Measurements from ENCODE around the gene FHIT.

Gene FHIT

GRCh38 chr3:60386306-60386705 is 864.9 kb downstream of the FHIT start:
- no peak for DNase-seq

DNA sequence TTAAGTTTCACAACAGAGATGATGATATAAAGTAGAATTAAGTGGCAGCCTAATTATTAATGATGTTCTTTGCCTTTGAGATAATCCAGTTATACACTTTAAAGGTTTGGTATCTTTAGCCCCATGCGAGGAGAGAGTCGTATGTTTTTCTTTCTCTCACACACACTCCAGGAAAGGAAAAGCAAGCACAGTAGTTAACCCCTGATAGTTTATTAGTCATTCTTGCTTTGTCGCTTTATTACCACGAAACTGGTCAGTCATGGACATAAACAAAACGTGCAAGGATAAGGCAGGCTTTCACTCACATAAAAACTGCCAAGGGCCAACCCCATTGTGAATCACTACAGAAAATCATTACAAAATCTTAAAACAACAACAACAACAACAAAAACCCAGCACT is 866.9 kb downstream of the FHIT start:
- DNase-seq: no peak

- no peak for DNase-seq
These were observed 867.9 kb downstream of the FHIT start for GRCh38 chr3:60383345-60383744.

- DNase-seq: no peak
These were observed 884.8 kb downstream of the FHIT start for GRCh38 chr3:60366486-60366885.

DNA sequence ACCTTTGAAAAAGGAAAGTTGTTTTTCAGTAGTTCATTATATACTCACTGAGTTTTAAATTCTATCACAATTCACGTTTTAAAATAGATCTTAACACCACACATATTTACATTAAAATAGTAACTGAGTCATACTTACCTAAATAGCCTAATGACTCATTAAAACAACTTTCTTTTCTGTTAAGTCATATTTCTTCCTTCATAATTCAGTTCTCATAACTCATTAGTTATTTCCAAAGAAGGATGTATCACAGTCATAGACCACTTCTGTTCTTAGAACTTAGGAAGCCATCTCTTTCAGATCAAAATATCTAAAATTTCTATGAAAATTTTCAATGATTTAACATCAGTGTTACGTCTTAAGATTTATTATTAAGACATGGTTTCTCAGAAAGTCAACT is 885.9 kb downstream of the FHIT start:
- no peak for DNase-seq

DNA sequence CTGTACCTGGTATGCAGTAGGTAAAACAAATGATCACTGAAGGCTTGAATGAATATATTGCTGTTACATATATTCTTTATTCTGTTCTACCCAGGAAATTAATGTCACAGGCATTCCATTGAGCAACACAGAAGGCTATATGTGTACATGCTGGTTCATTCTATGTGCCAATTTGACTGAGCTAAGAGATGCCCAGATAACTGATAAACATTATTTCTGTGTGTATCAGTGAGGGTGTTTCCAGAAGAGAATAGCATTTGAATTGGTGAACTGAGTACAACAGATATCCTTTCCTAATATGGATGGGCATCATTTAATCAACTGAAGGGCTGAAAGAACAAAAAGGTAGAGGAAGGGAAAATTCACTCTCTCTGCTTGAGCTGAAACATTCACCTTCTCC is 886.8 kb downstream of the FHIT start:
- DNase-seq: no peak

- DNase-seq: no peak
These were observed 887.4 kb downstream of the FHIT start for GRCh38 chr3:60363817-60364216.

DNA sequence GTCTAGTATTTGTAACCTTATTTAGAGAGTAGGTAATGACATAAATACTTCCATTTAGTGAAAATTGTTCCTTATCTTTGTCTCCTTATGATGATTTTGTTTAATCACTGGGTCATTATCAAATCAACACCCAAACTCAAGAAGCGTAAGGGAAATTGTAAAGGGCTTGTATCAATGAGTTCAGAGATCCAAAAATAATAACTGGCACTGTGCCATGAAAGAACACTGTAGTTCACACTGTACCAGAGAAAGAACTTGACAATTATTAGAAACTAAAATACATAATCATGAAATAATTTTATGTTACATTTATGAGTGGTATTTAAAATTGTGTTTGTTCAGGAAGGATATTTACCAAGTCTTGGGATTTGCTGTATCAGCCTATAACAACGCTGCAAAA is 895.4 kb downstream of the FHIT start:
- DNase-seq: no peak

DNA sequence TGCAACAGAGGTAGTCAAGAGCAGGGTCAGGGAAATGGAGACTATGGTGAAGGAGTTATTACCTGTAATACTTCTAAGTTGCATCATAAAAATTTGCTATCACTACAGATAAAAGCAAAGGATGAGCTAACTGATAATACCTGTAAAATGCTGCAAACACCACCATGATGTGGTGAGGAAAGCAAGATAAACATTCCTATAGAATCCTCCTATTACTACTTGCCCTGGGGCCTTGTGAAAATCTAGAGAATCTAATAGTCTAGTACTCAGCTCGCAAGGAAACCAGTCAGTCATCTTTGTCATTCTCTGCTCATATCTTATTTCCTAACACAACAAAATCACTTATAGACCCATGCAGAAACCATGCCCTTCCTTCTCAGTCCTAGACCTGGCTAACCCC is 899.8 kb downstream of the FHIT start:
- DNase-seq: no peak

DNA sequence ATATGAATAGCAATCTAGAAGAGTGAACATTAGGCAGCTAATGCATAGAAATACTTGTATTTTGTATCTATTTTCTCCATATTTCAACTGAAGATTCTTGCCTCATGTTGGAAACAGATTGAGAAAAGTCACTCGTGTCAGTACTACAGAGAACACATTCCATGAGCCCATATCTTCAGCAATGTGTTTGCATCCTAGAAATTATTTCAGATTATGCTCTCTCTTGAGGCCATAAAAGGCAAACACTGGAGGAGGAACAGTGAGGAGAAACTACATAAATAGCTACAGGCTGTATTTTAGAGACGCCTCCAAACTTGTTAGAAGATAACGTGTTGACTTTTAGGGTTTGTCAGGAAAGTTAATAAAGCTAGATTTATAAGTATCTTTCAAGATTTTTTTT is 906.9 kb downstream of the FHIT start:
- DNase-seq: no peak

- DNase-seq: no peak
These were observed 907.4 kb downstream of the FHIT start for GRCh38 chr3:60343831-60344230.

DNA sequence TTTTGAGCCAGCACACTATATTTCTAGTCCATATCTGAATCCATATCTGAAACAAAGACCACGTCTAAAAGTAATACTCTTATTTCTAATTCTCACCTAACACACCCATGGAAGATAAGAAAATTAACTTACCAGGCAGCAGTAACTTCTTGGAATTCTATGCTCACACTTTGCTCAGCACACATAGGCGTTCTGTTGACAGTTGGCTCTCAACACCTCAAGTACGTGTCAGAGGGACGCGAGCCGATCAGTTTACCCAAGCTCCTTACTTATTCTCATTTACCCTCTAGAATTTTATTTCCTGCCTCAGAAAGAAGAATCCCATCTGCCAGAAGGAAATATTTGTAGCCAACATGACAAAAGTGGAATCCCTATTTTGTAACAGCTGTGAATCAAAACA is 911.9 kb downstream of the FHIT start:
- DNase-seq: no peak

DNA sequence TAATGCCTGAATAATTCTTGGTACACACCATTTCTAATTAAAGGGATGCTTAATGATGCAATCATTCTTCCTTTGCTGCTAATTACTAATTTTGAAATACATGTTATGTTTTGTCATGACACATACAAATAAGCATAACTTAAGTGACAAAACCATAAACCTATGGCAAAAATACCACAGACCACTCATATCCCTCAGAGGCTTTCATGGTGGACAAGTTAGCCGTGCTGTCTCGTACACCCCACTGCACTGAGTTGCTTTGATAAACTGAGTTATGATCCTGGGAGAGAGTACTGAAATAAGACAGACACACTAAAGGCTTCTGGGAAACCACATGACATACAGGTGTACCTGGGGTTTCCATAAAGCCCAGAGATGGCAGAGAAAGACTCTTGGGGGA is 913.8 kb downstream of the FHIT start:
- no peak for DNase-seq

DNA sequence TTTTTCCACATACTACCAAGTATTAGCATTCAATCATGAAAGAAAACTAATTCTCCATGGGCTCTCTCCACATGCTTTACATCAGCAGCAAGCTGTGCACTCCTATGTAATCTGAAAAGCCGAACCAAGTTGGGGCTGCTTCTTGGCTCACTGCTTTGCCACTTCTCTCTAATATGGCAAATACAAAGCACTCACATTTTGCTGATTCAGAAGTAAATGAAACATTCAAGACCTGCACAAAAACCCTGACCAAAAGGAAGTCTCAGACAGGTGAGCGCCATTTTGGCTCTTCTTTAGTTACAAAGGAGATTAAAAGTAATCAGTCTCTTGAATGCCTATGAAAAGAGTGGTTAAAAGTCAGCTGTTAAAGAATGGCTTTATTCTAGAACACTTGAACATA is 915.2 kb downstream of the FHIT start:
- no peak for DNase-seq

DNA sequence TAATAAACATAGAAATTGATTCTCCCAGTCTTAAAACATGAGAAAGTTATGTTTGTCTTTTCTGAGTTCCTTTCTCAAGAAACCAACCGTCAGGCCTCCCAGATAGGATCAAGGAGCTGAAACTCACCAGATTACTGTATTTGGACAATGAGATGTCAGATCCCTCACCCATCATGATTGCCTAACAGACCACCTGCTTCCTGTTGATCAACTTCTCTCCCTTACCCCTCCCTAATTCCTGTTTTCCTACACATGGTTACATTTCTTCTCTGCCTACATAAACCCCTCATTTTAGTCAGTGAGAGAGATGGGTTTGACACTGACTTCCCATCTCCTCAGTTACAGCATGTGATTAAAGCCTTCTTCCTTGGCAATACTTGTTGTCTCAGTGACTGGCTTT is 917.5 kb downstream of the FHIT start:
- DNase-seq: no peak

GRCh38 chr3:60330107-60330506 is 921.1 kb downstream of the FHIT start:
- no peak for DNase-seq

- no peak for DNase-seq
These were observed 925.6 kb downstream of the FHIT start for GRCh38 chr3:60325610-60326170.

GRCh38 chr3:60323651-60324050 is 927.6 kb downstream of the FHIT start:
- DNase-seq: no peak

GRCh38 chr3:60323180-60323579 is 928.1 kb downstream of the FHIT start:
- DNase-seq: no peak

DNA sequence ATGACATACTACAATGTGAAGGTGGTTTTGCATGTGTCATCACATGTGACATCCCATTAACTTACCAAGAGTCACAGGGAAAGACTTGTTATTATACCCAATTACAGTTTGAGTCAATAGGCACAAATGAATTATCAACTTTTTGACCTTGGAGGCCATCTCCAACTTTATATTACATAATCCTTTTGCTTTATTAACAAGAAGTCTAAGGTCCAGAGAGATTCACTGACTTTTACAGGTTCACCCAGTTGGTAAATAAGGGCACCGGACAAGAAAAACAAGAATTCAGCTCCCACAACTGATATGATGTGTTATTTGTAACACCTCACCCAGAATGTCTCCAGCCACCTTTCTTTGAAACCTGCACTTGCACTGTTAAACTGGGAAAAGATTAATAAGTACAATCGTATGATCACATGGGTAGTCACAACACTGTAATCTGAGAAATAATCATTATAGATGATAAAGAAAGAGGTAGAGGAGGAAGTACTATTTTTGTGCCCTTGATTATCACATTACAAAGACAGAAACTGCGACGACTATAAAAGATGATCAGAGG is 928.9 kb downstream of the FHIT start:
- DNase-seq: no peak

- DNase-seq: no peak
These were observed 931.9 kb downstream of the FHIT start for GRCh38 chr3:60319179-60319858.

- no peak for DNase-seq
These were observed 935.0 kb downstream of the FHIT start for GRCh38 chr3:60316121-60316797.

DNA sequence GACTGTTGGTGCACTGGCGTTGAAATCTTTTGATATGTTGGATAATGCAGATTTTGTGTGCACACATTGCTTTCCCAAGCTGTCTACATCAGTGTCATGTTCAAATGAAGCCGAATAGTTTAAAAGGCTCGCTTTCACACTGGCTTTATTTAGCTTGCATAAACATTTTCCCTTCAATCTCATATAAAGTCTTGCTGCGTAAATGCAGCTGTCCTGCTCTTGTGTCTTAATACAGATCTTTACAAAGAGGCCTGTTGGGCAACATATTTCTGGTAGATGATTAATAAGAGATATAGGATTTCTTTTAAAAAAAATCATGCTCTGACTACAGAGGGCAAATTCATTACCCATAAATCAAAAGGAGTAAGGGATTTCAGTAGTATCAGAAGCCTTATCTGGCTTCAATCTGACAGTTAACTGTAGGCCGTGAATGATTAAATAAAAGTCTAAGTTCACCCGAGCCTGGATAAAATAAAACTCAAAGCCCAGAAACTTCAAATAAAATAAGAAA is 937.2 kb downstream of the FHIT start:
- DNase-seq: no peak

- no peak for DNase-seq
These were observed 937.9 kb downstream of the FHIT start for GRCh38 chr3:60313231-60313798.

All from activated CD8-positive, alpha-beta memory T cell treated with anti-CD3 and anti-CD28 coated beads, Interleukin-2, amount 50 U/mL, for 4 hours (primary cell).